Motor neuron (in vitro differentiated cells): Measurements from ENCODE around the gene TIGD4. TPM values are rescaled to one million over a fixed set of nuclear protein-coding genes. Genes with fewer than 3 reads are reported as not detected.
A peak's percentile ranks its signal among the peaks of the same experiment; 100 is the strongest.

Experiments
- ATAC-seq, 8 experiments: fragments of 200-7000 bp; cut with Tn5 transposase; replicated peaks in 6 of 8; 2 replicates each; pipeline ENCODE4 v1.8.0; 2021; ENCODE audit warnings: mild to moderate bottlenecking in 8 of 8, moderate library complexity in 8 of 8
- H3K27ac ChIP-seq, 2 donors: fragments of 250-450 bp; sonication (Bioruptor Pico); 2 replicates each; pipeline ENCODE4 v1.9.0; 2021; ENCODE audit warnings: antibody characterized with exemption in 2 of 2, mild to moderate bottlenecking in 2 of 2, moderate library complexity in 1 of 2
- H3K4me1 ChIP-seq, 2 donors: fragments of 250-450 bp; sonication (Bioruptor Pico); replicated peaks in 1 of 2; 2 replicates each; pipeline ENCODE4 v1.6.1; 2021; ENCODE audit warnings: antibody characterized with exemption in 2 of 2, mild to moderate bottlenecking in 2 of 2, moderate library complexity in 1 of 2
- H3K4me3 ChIP-seq, 5 donors: fragments of 250-450 bp; sonication (Bioruptor Pico); 2 replicates each; pipeline ENCODE4 v1.9.0; 2021; ENCODE audit warnings: antibody characterized with exemption in 5 of 5, mild to moderate bottlenecking in 5 of 5, moderate library complexity in 4 of 5
- WGBS, 10 experiments: fragments of 450-650 bp; shearing (Covaris generic); methylation state at CpG; one replicate each; pipeline ENCODE4 v1.0.0; 2022; 5-methylcytosine and 5-hydroxymethylcytosine counted together
- in situ Hi-C, 9 experiments: fragments of 400-800 bp; cut with MboI; loops; one replicate each; pipeline ENCODE4 v1.15.0; 2021; ENCODE audit warnings: low sequenced_read_pairs in 9 of 9, low pct_unique_long_range_greater_than_20kb in 2 of 9; ENCODE audit not compliant: unreplicated experiment in 9 of 9
- total RNA-seq, 8 experiments: library from RNA; unstranded; fragments of 300-600 nt; gene quantifications; 2 replicates each; pipeline versions ENCODE4 v1.2.3 to v1.2.4, GENCODE V29; 2022

TIGD4 gene
- total RNA-seq, 8 experiments from 2014 or later = 0.56 to 5.4 (median 2.4) TPM

DNA sequence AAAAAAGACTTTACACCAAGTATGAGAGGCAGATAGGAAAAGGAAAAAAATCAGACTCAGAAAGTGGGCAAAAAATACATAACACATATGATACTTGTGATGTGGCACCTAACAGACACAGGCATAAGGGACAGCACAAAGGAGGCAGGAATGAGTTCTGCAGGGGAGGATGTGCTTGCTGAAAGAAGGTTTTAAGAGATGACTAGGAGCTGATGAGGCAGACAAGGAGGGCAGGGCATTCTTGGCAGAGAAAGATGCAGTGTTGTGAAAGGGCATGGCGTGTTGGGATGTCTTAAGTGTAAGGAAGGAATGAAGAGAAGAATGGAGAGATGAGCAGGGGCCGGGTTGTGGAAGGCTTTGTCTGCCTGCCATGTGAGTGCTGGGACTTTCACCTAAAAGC lies 50.1 kb downstream of the TIGD4 start:
- ATAC-seq = peak in 2 of 8 experiments; percentile 40 to 56
- in situ Hi-C loops = loop anchor here in 2 of 9 experiments (25.0 kb wide), 1 partner anchor 217 kb away; no protein-coding TSS in a partner anchor
- no peaks in the 10 kb centered on the region for H3K4me1 ChIP-seq
- H3K4me3 ChIP-seq = no peak overlapping the region
- H3K27ac ChIP-seq = no peak overlapping the region
- 0 to 50% (median 40%) methylated on average over 1 to 2 of the region's 2 CpGs; no CpG with 5 or more reads in 1 of the 10 experiments for WGBS, 10 experiments

GRCh38 chr4:152728343-152728742 lies 51.2 kb downstream of the TIGD4 start:
- WGBS, 10 experiments = 60% methylated on average over 1 of the region's 1 CpG; no CpG with 5 or more reads in 8 of the 10 experiments
- no peaks in the 10 kb centered on the region for H3K4me1 ChIP-seq
- no peak overlapping the region for H3K4me3 ChIP-seq
- in situ Hi-C loops = loop anchor here in 2 of 9 experiments (25.0 kb wide), 1 partner anchor 216 kb away; no protein-coding TSS in a partner anchor
- no peak overlapping the region for H3K27ac ChIP-seq
- no peak for ATAC-seq

- H3K4me1 ChIP-seq = no peaks in the 10 kb centered on the region
- in situ Hi-C loops = loop anchor here in 2 of 9 experiments (25.0 kb wide), 1 partner anchor 215 kb away; no protein-coding TSS in a partner anchor
- ATAC-seq = no peak
- H3K27ac ChIP-seq = no peak overlapping the region
- H3K4me3 ChIP-seq = no peak overlapping the region
- 0 to 100% (median 61%) methylated on average over 1 of the region's 1 CpG; no CpG with 5 or more reads in 4 of the 10 experiments for whole genome bisulfite sequencing, 10 experiments
These were observed 51.7 kb downstream of the TIGD4 start for GRCh38 chr4:152727784-152728183.

GRCh38 chr4:152724494-152724893 lies 55.0 kb downstream of the TIGD4 start:
- Histone ChIP-seq H3K4me1 (no peaks in the 10 kb centered on the region), H3K4me3 (no peak overlapping the region), H3K27ac (no peak overlapping the region)
- WGBS, 10 experiments = 25 to 100% (median 68%) methylated on average over 1 to 5 of the region's 5 CpGs
- in situ Hi-C loops = no loop called here
- no peak for ATAC-seq

DNA sequence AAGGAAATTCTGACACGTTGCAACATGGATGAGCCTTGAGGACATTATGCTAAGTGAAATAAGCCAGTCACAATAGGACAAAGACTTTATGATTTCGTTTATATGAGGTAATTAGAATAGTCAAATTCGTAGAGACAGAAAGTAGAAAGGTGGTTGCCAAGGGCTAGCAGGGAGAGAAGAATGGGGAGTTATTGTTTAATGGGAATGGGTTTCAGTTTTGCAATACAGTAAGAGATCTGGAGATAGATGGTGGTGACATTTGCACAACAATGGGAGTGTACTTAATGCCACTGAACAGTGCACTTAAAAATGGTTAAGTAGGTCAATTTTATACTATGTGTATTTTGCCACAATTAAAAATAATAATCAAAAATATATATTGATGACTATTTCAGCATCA lies 56.3 kb downstream of the TIGD4 start:
- Histone ChIP-seq H3K27ac (no peak overlapping the region), H3K4me1 (no peaks in the 10 kb centered on the region), H3K4me3 (no peak overlapping the region)
- ATAC-seq = no peak
- 0 to 90% (median 48%) methylated on average over 2 to 3 of the region's 3 CpGs; no CpG with 5 or more reads in 1 of the 10 experiments for WGBS, 10 experiments
- in situ Hi-C loops = no loop called here

DNA sequence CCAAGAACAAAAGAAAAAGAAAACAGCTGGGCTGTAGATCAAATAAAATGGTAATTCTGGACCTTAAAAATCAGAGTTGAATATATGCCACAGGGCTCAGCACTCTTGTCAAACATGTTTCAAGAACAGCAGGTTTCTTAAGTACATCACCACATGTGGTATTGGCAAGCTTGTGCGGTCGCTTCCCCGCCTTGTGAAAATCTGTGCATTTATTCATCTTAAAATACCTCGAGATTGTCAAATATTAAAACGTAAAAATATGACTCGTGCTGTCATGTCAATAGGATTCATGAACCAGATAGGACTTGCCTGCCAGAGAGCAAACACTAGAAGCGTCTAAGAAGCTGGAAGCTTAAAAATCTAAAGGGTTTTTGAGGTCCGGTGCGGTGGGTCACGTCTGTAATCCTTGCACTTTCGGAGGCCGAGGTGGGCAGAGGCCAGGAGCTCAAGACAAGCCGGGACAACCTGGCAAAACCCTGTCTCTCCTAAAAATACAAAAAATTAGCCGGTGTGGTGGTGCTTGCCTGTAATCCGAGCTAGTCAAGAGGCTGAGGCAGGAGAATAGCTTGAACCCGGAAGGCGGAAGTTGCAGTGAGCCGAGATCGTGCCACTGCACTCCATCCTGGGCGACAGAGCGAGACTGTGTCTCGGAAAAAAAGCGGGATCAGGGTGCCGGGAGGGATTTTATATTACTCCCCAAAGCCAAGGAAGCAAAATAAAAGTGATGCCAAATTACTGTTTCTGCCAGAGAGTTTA lies 59.6 kb downstream of the TIGD4 start:
- peak in 1 of 8 experiments; percentile 48 for ATAC-seq
- Histone ChIP-seq H3K4me3 (no peak overlapping the region), H3K27ac (no peak overlapping the region), H3K4me1 (no peaks in the 10 kb centered on the region)
- 17 to 95% (median 72%) methylated on average over 2 to 19 of the region's 24 CpGs for WGBS, 10 experiments
- in situ Hi-C loops = no loop called here

Other genes with a start within 250 kb of the TIGD4 start
- gene FBXW7, start 243.6 kb downstream of the TIGD4 start, total RNA-seq = 100 to 1,000 TPM in 1 of 8 experiments, 10 to 100 TPM in 7; 38.0 to 130 (median 68.5) TPM
- 1 to 10 TPM in 2 of 8 experiments, under 1 TPM in 6; 0.04 to 4.3 (median 0.23) TPM for gene TMEM154, start 99.7 kb downstream of the TIGD4 start, total RNA-seq
- gene ARFIP1, start 224 bp upstream of the TIGD4 start, total RNA-seq = 10 to 100 TPM; 20.6 to 41.9 (median 29.7) TPM
- 10 to 100 TPM in 3 of 8 experiments, 1 to 10 TPM in 5; 1.9 to 14.6 (median 8.5) TPM for gene FHDC1, start 156.6 kb upstream of the TIGD4 start, total RNA-seq